ENCODE measurements around the gene NRCAM. TPM values are rescaled to one million over a fixed set of nuclear protein-coding genes. Genes with fewer than 3 reads are reported as not detected.
"Not testable (repeated sequence)": the region's sequence is repeated elsewhere in the genome, so short reads cannot be mapped to it uniquely, and the experiment has no call there.

The NRCAM gene
- polyA plus RNA-seq, 3 donors: not detected

DNA sequence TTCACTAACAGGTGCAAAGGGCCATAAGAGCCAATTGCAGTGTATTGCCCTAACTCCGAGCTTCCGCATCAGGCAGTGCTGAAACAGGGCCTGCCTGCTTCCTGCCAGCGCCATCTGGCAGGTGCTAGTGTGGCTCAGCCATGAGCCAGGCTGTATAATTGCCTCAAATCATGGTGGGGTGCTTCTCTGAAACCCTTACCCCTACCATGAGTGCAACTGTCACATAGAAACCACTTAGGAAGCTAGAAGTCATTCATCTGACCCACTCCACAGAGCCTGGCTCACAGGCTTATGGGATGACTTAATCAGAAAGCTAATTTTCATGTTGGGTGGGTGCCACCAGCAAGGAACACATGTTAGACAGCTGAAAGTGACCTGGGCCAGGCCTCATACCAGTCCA is 192.8 kb downstream of the NRCAM start:
- Histone ChIP-seq H3K36me3 (replicated peaks in 1 of 2; ENCODE audit: control insufficient read depth in 1 of 2, insufficient read depth in 2 of 2, low read length in 2 of 2) (no peaks in the 10 kb centered on the region), H3K79me2 (ENCODE audit: insufficient read depth, low read length) (no peaks in the 10 kb centered on the region), H3K4me2 (replicated peaks; ENCODE audit: extremely low read depth, low read length, poor library complexity, severe bottlenecking) (no peak overlapping the region), H3K4me1 (ENCODE audit: control insufficient read depth in 1 of 2, insufficient read depth in 2 of 2, low read length in 2 of 2) (no peaks in the 10 kb centered on the region), H3K9me3 (replicated peaks in 1 of 2; ENCODE audit: control insufficient read depth in 1 of 2, insufficient read depth in 1 of 2, low read length in 2 of 2) (peaks cover 0 to 5% of the 10 kb centered on the region in 2 donors), H4K20me1 (ENCODE audit: insufficient read depth, low read length) (no peaks in the 10 kb centered on the region), H2AFZ (ENCODE audit: insufficient read depth, low read depth, low read length, poor library complexity, severe bottlenecking) (no peak overlapping the region), H3K27ac (ENCODE audit: low read depth in 1 of 2, low read length in 2 of 2) (no peak overlapping the region), H3K27me3 (ENCODE audit: control insufficient read depth in 2 of 2, insufficient read depth in 2 of 2, low read length in 2 of 2) (no peaks in the 10 kb centered on the region), H3K4me3 (replicated peaks in 1 of 3; ENCODE audit: low read depth in 2 of 3, low read length in 3 of 3) (no peak overlapping the region), H3K9ac (ENCODE audit: insufficient read depth, low read length, poor library complexity, severe bottlenecking) (no peak overlapping the region)
- TF ChIP-seq, protein P1, sequence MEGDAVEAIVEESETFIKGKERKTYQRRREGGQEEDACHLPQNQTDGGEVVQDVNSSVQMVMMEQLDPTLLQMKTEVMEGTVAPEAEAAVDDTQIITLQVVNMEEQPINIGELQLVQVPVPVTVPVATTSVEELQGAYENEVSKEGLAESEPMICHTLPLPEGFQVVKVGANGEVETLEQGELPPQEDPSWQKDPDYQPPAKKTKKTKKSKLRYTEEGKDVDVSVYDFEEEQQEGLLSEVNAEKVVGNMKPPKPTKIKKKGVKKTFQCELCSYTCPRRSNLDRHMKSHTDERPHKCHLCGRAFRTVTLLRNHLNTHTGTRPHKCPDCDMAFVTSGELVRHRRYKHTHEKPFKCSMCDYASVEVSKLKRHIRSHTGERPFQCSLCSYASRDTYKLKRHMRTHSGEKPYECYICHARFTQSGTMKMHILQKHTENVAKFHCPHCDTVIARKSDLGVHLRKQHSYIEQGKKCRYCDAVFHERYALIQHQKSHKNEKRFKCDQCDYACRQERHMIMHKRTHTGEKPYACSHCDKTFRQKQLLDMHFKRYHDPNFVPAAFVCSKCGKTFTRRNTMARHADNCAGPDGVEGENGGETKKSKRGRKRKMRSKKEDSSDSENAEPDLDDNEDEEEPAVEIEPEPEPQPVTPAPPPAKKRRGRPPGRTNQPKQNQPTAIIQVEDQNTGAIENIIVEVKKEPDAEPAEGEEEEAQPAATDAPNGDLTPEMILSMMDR (IDR thresholded peaks at IDR 0.05): no peak
- H3K27ac Mint-ChIP-seq: no peak overlapping the region
- WGBS (ENCODE audit: insufficient coverage): 83% methylated on average over 2 of the region's 3 CpGs
- H3K4me1 Mint-ChIP-seq: no peaks in the 10 kb centered on the region
- H3K4me3 Mint-ChIP-seq: no peak overlapping the region
- peaks cover 0 to 7% (median 2%) of the 10 kb centered on the region in 7 donors for H3K9me3 Mint-ChIP-seq
- H3K27me3 Mint-ChIP-seq (ENCODE audit: low read depth in 3 of 3): peaks cover 0 to 2% (median 0%) of the 10 kb centered on the region in 3 donors
- no peaks in the 10 kb centered on the region for H3K36me3 Mint-ChIP-seq
- intact Hi-C loops (cut with micrococcal nuclease): no loop called here
- DNase-seq: no peak

DNA sequence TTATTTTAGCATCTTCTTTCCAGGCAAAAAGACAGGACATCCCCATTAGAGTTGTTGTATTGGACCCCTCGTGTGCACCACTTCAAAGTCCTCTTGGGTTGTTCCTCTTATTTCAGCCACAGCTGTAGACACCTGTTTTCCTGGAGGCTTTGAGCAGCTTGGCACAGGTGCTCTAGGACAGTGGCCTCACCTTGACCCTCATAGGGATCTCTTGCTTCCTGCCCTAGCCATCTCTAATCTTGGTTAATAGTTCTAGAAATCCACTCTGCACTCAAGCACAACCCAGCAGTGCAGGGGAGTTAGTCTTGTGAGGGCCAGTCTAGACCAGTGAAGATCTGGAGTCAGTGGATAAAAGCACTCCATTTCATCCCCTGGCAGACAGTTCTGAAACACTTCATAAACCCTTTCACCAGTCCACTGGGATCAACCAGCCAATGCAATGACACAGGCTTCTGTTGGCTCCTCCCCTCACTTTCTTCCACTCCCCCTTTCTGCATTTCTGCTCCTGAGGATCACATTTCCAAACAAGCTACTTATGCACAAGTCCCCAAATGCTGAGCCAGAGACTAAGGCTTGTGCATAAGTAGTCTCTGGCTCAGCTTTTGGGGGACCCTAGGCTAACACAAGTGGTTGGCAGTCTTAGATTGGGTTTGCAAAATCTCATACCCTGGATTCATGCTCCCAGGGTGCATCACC is 194.5 kb downstream of the NRCAM start:
- TF ChIP-seq, protein P1 (IDR thresholded peaks at IDR 0.05): no peak
- Histone ChIP-seq H3K36me3 (replicated peaks in 1 of 2; ENCODE audit: control insufficient read depth in 1 of 2, insufficient read depth in 2 of 2, low read length in 2 of 2) (no peaks in the 10 kb centered on the region), H3K4me1 (ENCODE audit: control insufficient read depth in 1 of 2, insufficient read depth in 2 of 2, low read length in 2 of 2) (no peaks in the 10 kb centered on the region), H3K9ac (ENCODE audit: insufficient read depth, low read length, poor library complexity, severe bottlenecking) (no peak overlapping the region), H4K20me1 (ENCODE audit: insufficient read depth, low read length) (no peaks in the 10 kb centered on the region), H3K4me3 (replicated peaks in 1 of 3; ENCODE audit: low read depth in 2 of 3, low read length in 3 of 3) (no peak overlapping the region), H3K4me2 (replicated peaks; ENCODE audit: extremely low read depth, low read length, poor library complexity, severe bottlenecking) (no peak overlapping the region), H3K9me3 (replicated peaks in 1 of 2; ENCODE audit: control insufficient read depth in 1 of 2, insufficient read depth in 1 of 2, low read length in 2 of 2) (peaks cover 0 to 5% of the 10 kb centered on the region in 2 donors), H3K79me2 (ENCODE audit: insufficient read depth, low read length) (no peaks in the 10 kb centered on the region), H3K27me3 (ENCODE audit: control insufficient read depth in 2 of 2, insufficient read depth in 2 of 2, low read length in 2 of 2) (no peaks in the 10 kb centered on the region), H3K27ac (ENCODE audit: low read depth in 1 of 2, low read length in 2 of 2) (no peak overlapping the region), H2AFZ (ENCODE audit: insufficient read depth, low read depth, low read length, poor library complexity, severe bottlenecking) (no peak overlapping the region)
- H3K27me3 Mint-ChIP-seq (ENCODE audit: low read depth in 3 of 3): peaks cover 0 to 2% (median 0%) of the 10 kb centered on the region in 3 donors
- H3K9me3 Mint-ChIP-seq: peaks cover 0 to 7% (median 4%) of the 10 kb centered on the region in 7 donors
- no peak overlapping the region for H3K4me3 Mint-ChIP-seq
- H3K36me3 Mint-ChIP-seq: no peaks in the 10 kb centered on the region
- H3K27ac Mint-ChIP-seq: no peak overlapping the region
- H3K4me1 Mint-ChIP-seq: no peaks in the 10 kb centered on the region
- no CpG with 5 or more reads among the region's 1 CpG for WGBS (ENCODE audit: insufficient coverage)
- DNase-seq: no peak
- intact Hi-C loops (cut with micrococcal nuclease): no loop called here

DNA sequence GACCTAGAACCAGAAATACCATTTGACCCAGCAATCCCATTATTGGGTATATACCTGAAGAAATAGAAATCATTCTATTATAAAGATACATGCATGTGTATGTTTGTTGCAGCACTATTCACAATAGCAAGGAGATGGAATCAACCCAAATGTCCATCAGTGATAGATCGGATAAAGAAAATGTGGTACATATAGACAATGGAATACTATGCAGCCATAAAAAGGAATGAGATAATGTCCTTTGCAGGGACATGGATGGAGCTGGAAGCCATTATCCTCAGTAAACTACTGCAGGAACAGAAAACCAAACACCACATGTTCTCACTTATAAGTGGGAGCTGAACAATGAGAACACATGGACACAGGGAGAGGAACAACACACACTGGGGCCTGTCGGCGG is 196.8 kb downstream of the NRCAM start:
- H3K4me2 ChIP-seq (replicated peaks; ENCODE audit: extremely low read depth, low read length, poor library complexity, severe bottlenecking); H3K79me2 ChIP-seq (ENCODE audit: insufficient read depth, low read length); H3K36me3 ChIP-seq (replicated peaks in 1 of 2; ENCODE audit: control insufficient read depth in 1 of 2, insufficient read depth in 2 of 2, low read length in 2 of 2); H3K36me3 Mint-ChIP-seq; H3K4me3 Mint-ChIP-seq; H2AFZ ChIP-seq (ENCODE audit: insufficient read depth, low read depth, low read length, poor library complexity, severe bottlenecking); H3K27me3 ChIP-seq (ENCODE audit: control insufficient read depth in 2 of 2, insufficient read depth in 2 of 2, low read length in 2 of 2); H3K4me1 Mint-ChIP-seq; H3K27me3 Mint-ChIP-seq (ENCODE audit: low read depth in 3 of 3); H3K4me1 ChIP-seq (ENCODE audit: control insufficient read depth in 1 of 2, insufficient read depth in 2 of 2, low read length in 2 of 2); H4K20me1 ChIP-seq (ENCODE audit: insufficient read depth, low read length); H3K27ac Mint-ChIP-seq; H3K27ac ChIP-seq (ENCODE audit: low read depth in 1 of 2, low read length in 2 of 2); H3K4me3 ChIP-seq (replicated peaks in 1 of 3; ENCODE audit: low read depth in 2 of 3, low read length in 3 of 3); H3K9ac ChIP-seq (ENCODE audit: insufficient read depth, low read length, poor library complexity, severe bottlenecking); DNase-seq; H3K9me3 ChIP-seq (replicated peaks in 1 of 2; ENCODE audit: control insufficient read depth in 1 of 2, insufficient read depth in 1 of 2, low read length in 2 of 2); intact Hi-C loops (cut with micrococcal nuclease): not testable (repeated sequence)
- peaks cover 3 to 18% (median 6%) of the 10 kb centered on the region in 7 donors for H3K9me3 Mint-ChIP-seq
- WGBS (ENCODE audit: insufficient coverage): no CpG with 5 or more reads among the region's 3 CpGs

Data from CD14-positive monocyte (primary cell).